Activated CD4-positive, alpha-beta T cell treated with anti-CD3 and anti-CD28 coated beads, Interleukin-2, amount 50 U/mL, for 1 hour (primary cell): ENCODE measurements around the gene PPP6R2.
A peak's percentile ranks its signal among the peaks of the same experiment; 100 is the strongest.

Experiments used
- DNase-seq: peaks from one replicate; pipeline ENCODE4 v3.0.0-alpha.2; 2020

The PPP6R2 gene

GRCh38 chr22:50436015-50436830 lies 93.1 kb downstream of the PPP6R2 start:
- no peak for DNase-seq

- DNase-seq = no peak
These were observed 93.8 kb downstream of the PPP6R2 start for GRCh38 chr22:50436841-50437341.

GRCh38 chr22:50437511-50438304 lies 94.6 kb downstream of the PPP6R2 start:
- no peak for DNase-seq

GRCh38 chr22:50438305-50439275 lies 95.5 kb downstream of the PPP6R2 start:
- no peak for DNase-seq

GRCh38 chr22:50439314-50439870 lies 96.3 kb downstream of the PPP6R2 start:
- no peak for DNase-seq

- no peak for DNase-seq
These were observed 96.8 kb downstream of the PPP6R2 start for GRCh38 chr22:50439871-50440331.

- DNase-seq = no peak
These were observed 97.6 kb downstream of the PPP6R2 start for GRCh38 chr22:50440544-50441249.

GRCh38 chr22:50441428-50441993 lies 98.4 kb downstream of the PPP6R2 start:
- no peak for DNase-seq

GRCh38 chr22:50443197-50443596 lies 100.1 kb downstream of the PPP6R2 start:
- no peak for DNase-seq

GRCh38 chr22:50443801-50444625 lies 100.9 kb downstream of the PPP6R2 start:
- DNase-seq = no peak

GRCh38 chr22:50444663-50445062 lies 101.5 kb downstream of the PPP6R2 start:
- no peak for DNase-seq

- peak; percentile 16 for DNase-seq
These were observed 102.1 kb downstream of the PPP6R2 start for GRCh38 chr22:50445071-50445879.

GRCh38 chr22:50445880-50446707 lies 103.0 kb downstream of the PPP6R2 start:
- no peak for DNase-seq

GRCh38 chr22:50446708-50447575 lies 103.8 kb downstream of the PPP6R2 start:
- no peak for DNase-seq

- no peak for DNase-seq
These were observed 104.7 kb downstream of the PPP6R2 start for GRCh38 chr22:50447576-50448551.

GRCh38 chr22:50452649-50453048 lies 109.5 kb downstream of the PPP6R2 start:
- no peak for DNase-seq
